Skeletal muscle tissue (tissue), 4 donors: ENCODE results near the gene GJD4. TPM values are rescaled to one million over a fixed set of nuclear protein-coding genes. Genes with fewer than 3 reads are reported as not detected.

Experiments
- H3K27ac ChIP-seq: one replicate; pipeline ENCODE4 v1.7.0; 2013; ENCODE audit warnings: mild to moderate bottlenecking, low read depth, low read length, inconsistent platforms
- H3K27me3 ChIP-seq, 3 donors: one replicate each; pipeline ENCODE4 v1.7.0; 2013; ENCODE audit warnings: low read length in 3 of 3; ENCODE audit not compliant: control insufficient read depth in 3 of 3, insufficient read depth in 3 of 3
- H3K36me3 ChIP-seq, 3 donors: one replicate each; pipeline ENCODE4 v1.7.0; 2013; ENCODE audit warnings: low read length in 3 of 3; ENCODE audit not compliant: control insufficient read depth in 3 of 3, insufficient read depth in 3 of 3
- H3K4me1 ChIP-seq, 3 donors: one replicate each; pipeline ENCODE4 v1.7.0; 2013; ENCODE audit warnings: low read length in 3 of 3, mild to moderate bottlenecking in 3 of 3; ENCODE audit not compliant: control insufficient read depth in 3 of 3, insufficient read depth in 3 of 3
- H3K4me3 ChIP-seq, 3 donors: one replicate each; pipeline ENCODE4 v1.7.0; 2013; ENCODE audit warnings: low read length in 3 of 3
- H3K9ac ChIP-seq, 3 donors: one replicate each; pipeline ENCODE4 v1.7.0; 2013; ENCODE audit warnings: low read length in 3 of 3, mild to moderate bottlenecking in 3 of 3, moderate library complexity in 2 of 3, low read depth in 1 of 3
- H3K9me3 ChIP-seq, 3 donors: one replicate each; pipeline ENCODE4 v1.7.0; 2013; ENCODE audit warnings: low read length in 3 of 3; ENCODE audit not compliant: control insufficient read depth in 3 of 3
- total RNA-seq: library from RNA; depleted of rRNA; stranded (reverse); fragments of >200 nt; gene quantifications from one replicate; pipeline ENCODE4 v1.2.3, GENCODE V29; 2014
- donor health status: Osteomylitis.

The GJD4 gene
- total RNA-seq, 1 donor from 2014 or later = 2.1 TPM

DNA sequence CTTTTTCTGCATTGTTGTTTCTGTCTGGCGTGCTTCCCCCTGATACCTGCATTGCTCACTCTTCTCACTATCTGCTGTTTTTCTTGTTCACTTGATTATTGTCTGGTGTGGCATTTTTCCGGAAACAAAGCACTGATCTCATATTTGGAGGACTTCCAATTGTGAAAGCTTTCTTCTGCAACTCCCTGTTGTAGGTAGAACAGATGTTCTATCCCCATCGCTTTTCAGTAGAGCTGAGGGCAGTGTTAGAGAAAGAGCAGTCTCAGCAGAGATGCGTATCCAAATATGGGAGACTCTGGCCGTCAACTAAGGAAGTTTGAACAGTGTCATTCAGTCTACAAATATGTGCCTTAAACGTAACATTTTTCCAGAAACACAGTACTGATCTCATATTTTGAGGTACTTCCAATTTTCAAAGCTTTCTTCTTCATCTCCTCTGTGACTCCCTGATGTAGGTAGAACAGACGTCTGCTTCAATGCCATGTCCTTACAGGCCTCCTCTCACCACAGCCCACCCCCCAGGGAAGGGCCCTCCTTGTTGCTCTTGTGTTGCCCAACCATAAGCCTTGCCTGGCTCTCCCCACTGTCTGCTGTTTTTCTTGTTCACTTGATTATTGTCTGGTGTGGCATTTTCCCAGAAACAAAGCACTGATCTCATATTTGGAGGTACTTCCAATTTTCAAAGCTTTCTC lies 27.1 kb upstream of the GJD4 start:
- H3K9me3 ChIP-seq = no peaks in the 10 kb centered on the region
- no peak overlapping the region for H3K4me3 ChIP-seq
- peaks cover 0 to 5% (median 4%) of the 10 kb centered on the region in 3 donors for H3K4me1 ChIP-seq
- peaks cover 0 to 4% (median 2%) of the 10 kb centered on the region in 3 donors for H3K27me3 ChIP-seq
- peaks cover 0 to 7% (median 3%) of the 10 kb centered on the region in 3 donors for H3K36me3 ChIP-seq
- H3K9ac ChIP-seq = no peak overlapping the region
- H3K27ac ChIP-seq = no peak overlapping the region

DNA sequence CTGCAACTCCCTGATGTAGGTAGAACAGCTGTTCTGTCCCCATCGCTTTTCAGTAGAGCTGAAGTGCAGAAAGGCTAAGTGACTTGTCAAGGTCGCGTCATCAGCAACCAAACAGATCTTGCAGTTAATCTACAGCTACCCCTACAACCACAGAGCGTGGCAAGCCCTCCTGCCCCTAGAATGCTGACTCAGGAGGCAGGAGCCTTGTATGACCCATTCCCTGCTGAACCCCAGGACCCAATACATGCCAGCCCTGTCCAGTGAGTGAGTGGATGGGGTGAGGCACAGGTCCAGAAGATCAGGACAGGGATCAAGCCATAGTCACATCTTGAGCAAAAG lies 26.6 kb upstream of the GJD4 start:
- H3K4me1 ChIP-seq = peaks cover 0 to 5% (median 4%) of the 10 kb centered on the region in 3 donors
- H3K4me3 ChIP-seq = no peak overlapping the region
- H3K27ac ChIP-seq = no peak overlapping the region
- H3K9ac ChIP-seq = no peak overlapping the region
- peaks cover 0 to 4% (median 2%) of the 10 kb centered on the region in 3 donors for H3K27me3 ChIP-seq
- no peaks in the 10 kb centered on the region for H3K9me3 ChIP-seq
- peaks cover 0 to 7% (median 2%) of the 10 kb centered on the region in 3 donors for H3K36me3 ChIP-seq

DNA sequence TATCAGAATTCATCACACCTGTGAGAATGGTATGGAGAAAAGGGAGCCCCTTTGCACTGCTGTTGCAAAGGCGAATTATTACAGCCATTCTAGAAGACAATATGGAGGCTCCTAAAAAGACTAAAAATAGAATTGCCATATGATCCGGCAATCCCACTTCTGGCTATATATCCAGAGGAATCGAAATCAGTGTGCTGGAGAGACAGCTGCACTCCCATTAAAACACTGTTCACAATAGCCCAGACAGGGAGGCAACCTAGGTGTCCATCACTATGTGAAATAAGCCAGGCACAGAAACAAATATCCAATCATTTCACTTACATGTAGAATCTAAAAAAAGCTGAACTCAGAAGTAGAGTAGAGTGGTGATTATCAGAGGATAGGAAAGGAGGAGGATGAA lies 26.0 kb upstream of the GJD4 start:
- no peak overlapping the region for H3K27ac ChIP-seq
- peaks cover 0 to 7% (median 0%) of the 10 kb centered on the region in 3 donors for H3K36me3 ChIP-seq
- H3K27me3 ChIP-seq = peaks cover 0 to 4% (median 2%) of the 10 kb centered on the region in 3 donors
- H3K4me1 ChIP-seq = peaks cover 0 to 5% (median 4%) of the 10 kb centered on the region in 3 donors
- H3K9ac ChIP-seq = no peak overlapping the region
- H3K9me3 ChIP-seq = no peaks in the 10 kb centered on the region
- no peak overlapping the region for H3K4me3 ChIP-seq

DNA sequence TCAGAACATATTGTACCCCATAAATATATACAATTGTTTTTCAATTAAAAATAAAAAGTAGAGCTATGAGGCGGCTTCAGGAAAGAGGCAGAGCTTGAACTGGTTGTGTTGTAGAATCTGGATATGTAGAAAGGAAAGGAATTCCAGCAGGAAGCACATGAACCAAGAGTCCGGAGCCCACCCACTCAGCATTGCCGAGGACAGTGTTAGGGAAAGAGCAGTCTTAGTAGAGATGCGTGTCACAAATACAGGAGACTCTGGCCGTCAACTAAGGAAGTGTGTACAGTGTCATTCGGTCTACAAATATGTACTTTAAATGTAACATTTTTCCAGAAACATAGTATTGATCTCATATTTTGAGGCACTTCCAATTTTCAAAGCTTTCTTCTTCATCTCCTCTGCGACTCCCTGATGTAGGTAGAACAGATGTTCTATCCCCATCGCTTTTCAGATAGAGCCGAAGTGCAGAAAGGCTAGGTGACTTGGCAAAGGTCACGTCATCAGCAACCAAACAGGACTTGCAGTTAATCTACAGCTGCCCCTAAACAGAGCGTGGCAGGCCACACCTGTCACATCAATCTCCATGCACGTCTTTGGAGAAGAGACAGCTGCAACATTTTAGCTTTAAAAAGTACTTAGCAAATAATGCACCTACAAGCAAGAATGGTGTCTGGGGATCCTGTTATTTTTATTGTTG lies 25.3 kb upstream of the GJD4 start:
- Histone ChIP-seq H3K4me1 (peaks cover 0 to 5% (median 4%) of the 10 kb centered on the region in 3 donors), H3K27me3 (peaks cover 0 to 4% (median 2%) of the 10 kb centered on the region in 3 donors), H3K36me3 (peaks cover 0 to 2% (median 0%) of the 10 kb centered on the region in 3 donors), H3K27ac (no peak overlapping the region), H3K4me3 (no peak overlapping the region), H3K9me3 (no peaks in the 10 kb centered on the region), H3K9ac (no peak overlapping the region)

DNA sequence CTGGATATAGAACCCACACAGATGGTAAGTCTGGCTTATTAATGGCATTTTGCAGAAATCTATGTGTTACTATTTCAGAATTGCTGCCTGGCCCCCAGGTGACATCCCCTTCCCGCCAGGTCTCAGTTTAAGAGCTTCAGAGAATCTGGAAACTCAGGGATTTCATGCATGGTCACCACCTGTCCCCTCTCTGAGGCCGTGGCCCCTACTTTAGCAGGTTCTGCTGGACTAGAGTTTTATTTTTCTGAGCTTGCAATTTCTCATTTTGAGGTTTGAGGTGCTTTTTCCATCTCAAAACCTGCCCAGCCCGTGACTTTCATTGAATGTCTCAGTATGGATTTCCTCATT lies 24.7 kb upstream of the GJD4 start:
- H3K36me3 ChIP-seq = peaks cover 0 to 2% (median 0%) of the 10 kb centered on the region in 3 donors
- no peak overlapping the region for H3K4me3 ChIP-seq
- H3K27me3 ChIP-seq = peaks cover 2 to 4% (median 4%) of the 10 kb centered on the region in 3 donors
- H3K9me3 ChIP-seq = no peaks in the 10 kb centered on the region
- H3K9ac ChIP-seq = no peak overlapping the region
- no peak overlapping the region for H3K27ac ChIP-seq
- peaks cover 0 to 5% (median 4%) of the 10 kb centered on the region in 3 donors for H3K4me1 ChIP-seq

DNA sequence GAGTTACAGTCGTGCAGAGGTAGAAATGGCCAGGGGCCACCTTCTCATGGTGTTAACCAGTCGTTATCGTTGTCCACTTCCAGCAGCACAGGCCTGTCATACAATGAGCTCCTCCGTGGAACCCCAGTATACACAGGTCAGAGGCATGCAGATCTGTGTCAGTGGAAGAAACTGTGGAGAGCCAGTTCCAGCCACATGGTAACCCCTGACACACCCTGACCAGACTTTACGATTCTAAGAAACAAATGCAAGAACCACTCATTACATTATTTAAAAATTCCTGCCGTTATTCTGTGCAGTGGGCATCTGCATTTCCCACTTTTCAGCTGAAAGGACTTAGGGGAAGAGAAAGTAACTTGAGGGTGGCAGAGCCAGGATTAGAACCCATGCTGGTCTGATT lies 23.5 kb upstream of the GJD4 start:
- no peaks in the 10 kb centered on the region for H3K9me3 ChIP-seq
- peaks cover 3 to 5% (median 4%) of the 10 kb centered on the region in 3 donors for H3K4me1 ChIP-seq
- no peak overlapping the region for H3K27ac ChIP-seq
- no peak overlapping the region for H3K4me3 ChIP-seq
- no peak overlapping the region for H3K9ac ChIP-seq
- H3K27me3 ChIP-seq = peaks cover 2 to 8% (median 4%) of the 10 kb centered on the region in 3 donors
- no peaks in the 10 kb centered on the region for H3K36me3 ChIP-seq

DNA sequence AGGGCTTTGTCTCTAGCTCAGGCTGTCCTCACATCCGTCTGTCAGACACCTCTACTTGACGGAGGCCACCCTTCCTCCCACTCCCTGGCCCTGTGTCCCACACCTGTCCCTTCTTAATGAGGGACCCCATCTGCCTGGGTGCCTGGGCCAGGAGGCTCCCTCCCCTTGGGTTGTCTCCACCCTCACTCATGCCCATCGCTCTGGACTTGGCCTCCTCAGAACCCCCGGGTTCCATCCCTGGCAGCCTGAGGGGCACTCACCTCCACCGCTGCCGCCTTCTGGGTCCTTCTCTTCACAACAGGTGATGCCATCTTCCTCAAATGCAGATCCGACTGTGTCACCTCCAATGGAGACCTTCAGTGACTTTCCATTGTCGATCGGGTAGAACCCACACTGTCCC lies 20.2 kb upstream of the GJD4 start:
- no peak overlapping the region for H3K27ac ChIP-seq
- H3K4me3 ChIP-seq = no peak overlapping the region
- H3K27me3 ChIP-seq = peaks cover 2 to 10% (median 4%) of the 10 kb centered on the region in 3 donors
- H3K9ac ChIP-seq = no peak overlapping the region
- no peaks in the 10 kb centered on the region for H3K36me3 ChIP-seq
- peaks cover 0 to 5% (median 3%) of the 10 kb centered on the region in 3 donors for H3K4me1 ChIP-seq
- H3K9me3 ChIP-seq = no peaks in the 10 kb centered on the region

DNA sequence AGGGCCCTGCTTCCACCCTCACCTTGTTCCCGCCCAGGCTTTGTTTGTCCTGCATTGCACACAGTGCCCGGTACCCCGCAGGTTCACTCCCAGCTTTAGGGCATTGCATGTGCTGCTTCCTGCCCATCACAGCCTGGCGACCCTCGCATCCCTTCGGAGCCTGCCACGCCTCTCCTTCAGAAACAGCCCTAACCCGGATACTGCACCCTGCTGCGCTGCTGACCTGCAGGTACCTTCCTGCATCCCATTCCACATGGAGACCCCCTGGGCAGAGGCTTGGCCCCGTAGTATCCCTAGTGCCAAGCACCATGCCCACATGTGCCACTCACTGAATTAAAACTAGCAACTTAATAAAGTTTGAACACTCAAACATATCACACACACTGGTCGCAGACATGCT lies 19.8 kb upstream of the GJD4 start:
- H3K27ac ChIP-seq = no peak overlapping the region
- no peaks in the 10 kb centered on the region for H3K36me3 ChIP-seq
- H3K9me3 ChIP-seq = no peaks in the 10 kb centered on the region
- no peak overlapping the region for H3K4me3 ChIP-seq
- H3K27me3 ChIP-seq = peaks cover 2 to 10% (median 4%) of the 10 kb centered on the region in 3 donors
- H3K9ac ChIP-seq = no peak overlapping the region
- peaks cover 0 to 3% (median 2%) of the 10 kb centered on the region in 3 donors for H3K4me1 ChIP-seq

DNA sequence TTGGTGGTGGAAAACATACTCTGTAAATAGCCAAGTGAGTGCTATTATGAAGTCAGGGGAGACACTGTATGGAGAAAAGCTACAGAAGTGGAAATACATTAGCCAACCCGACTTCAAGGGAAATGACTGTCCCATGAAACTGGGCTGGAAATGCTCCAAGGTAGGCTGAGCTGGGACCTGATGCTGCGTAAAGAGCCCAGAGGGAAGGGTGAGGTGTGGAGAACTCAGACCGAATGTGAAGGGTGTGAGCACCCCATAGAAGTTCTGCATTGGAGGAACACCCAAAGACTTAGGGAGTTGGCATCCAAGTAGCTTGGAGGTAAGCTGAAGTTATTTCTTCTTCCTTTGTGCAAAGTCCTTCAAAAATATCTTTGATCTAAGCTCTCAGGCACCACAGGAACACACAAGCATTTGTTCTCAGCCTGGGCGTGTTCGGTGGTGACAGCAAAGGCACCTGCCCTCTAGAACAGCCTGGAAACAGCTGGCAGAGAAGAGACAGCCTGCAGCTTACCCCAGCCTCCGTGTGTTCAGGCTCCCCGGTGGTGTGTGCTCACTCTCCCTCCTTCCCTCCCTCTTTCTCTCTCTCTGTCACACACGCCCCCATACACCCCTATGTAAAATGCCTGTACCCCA lies 19.1 kb upstream of the GJD4 start:
- peaks cover 0 to 3% (median 0%) of the 10 kb centered on the region in 3 donors for H3K4me1 ChIP-seq
- H3K9me3 ChIP-seq = no peaks in the 10 kb centered on the region
- peaks cover 0 to 10% (median 4%) of the 10 kb centered on the region in 3 donors for H3K27me3 ChIP-seq
- H3K36me3 ChIP-seq = no peaks in the 10 kb centered on the region
- no peak overlapping the region for H3K9ac ChIP-seq
- H3K27ac ChIP-seq = no peak overlapping the region
- H3K4me3 ChIP-seq = no peak overlapping the region

DNA sequence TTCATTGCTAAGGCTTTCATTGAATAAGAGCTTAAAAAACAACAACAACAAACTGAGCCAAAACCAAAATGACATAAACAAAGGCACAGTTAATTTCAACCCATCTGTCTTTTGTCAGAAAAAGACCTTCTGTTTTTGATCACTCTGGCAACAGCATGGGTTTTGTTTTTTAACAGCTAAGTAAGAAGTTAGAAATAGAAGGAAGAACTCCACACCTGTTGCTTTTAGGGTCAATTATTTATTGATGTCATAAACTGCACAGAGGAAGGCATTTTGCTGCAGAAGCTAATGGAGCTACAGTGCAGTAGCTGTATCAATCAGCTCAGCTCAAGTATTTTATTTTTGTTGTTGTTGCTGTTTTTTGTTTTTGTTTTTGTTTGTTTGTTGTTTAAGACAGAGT lies 16.3 kb upstream of the GJD4 start:
- Histone ChIP-seq H3K9ac (no peak overlapping the region), H3K36me3 (no peaks in the 10 kb centered on the region), H3K9me3 (peaks cover 0 to 2% (median 0%) of the 10 kb centered on the region in 3 donors), H3K4me1 (peaks cover 0 to 3% (median 0%) of the 10 kb centered on the region in 3 donors), H3K4me3 (no peak overlapping the region), H3K27me3 (peaks cover 0 to 10% (median 4%) of the 10 kb centered on the region in 3 donors), H3K27ac (no peak overlapping the region)
